Measurements from ENCODE around the gene INCENP. TPM values are rescaled to one million over a fixed set of nuclear protein-coding genes. Genes with fewer than 3 reads are reported as not detected.

Gene INCENP
- polyA plus RNA-seq, 1 of the 3 experiments (the other 2 are of a cell fraction), result 20.1 TPM

DNA sequence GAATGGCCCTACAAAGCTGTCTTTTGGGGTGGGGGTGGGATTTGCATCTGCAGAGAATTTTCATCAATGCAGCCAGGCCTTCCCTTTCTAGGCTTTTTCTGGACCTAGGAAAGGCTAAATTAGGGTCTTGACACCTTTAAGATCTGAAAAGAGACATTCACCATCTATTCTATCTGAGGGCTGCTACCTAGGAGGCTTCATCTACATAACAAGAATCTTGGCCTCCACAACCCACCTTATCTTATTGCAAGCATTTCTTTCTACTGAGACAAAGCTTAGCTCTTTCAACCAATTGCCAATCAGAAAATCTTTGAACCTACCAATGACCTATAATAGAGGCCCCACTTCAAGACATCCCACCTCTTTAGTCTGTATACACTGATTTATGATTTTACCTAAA, 20.7 kb upstream of the INCENP start:
- Histone ChIP-seq H3K79me2 (ENCODE audit: insufficient read depth) (no peaks in the 10 kb centered on the region), H4K20me1 (ENCODE audit: insufficient read depth) (no peaks in the 10 kb centered on the region), H3K27ac (ENCODE audit: low read depth in 2 of 2, low read length in 1 of 2) (no peak overlapping the region), H3K9me3 (no peaks in the 10 kb centered on the region), H2AFZ (ENCODE audit: low read depth) (no peak overlapping the region), H3K9me2 (no peaks in the 10 kb centered on the region), H3K4me2 (no peak overlapping the region), H3F3A (replicated peaks; ENCODE audit: insufficient read depth) (no peaks in the 10 kb centered on the region), H3K4me3 (ENCODE audit: low read depth in 2 of 2, low read length in 1 of 2) (no peak overlapping the region), H3K9ac (no peak overlapping the region), H3K27me3 (ENCODE audit: insufficient read depth) (no peaks in the 10 kb centered on the region), H3K4me1 (ENCODE audit: control insufficient read depth in 1 of 2, insufficient read depth in 2 of 2, low read depth in 1 of 2, low read length in 1 of 2) (0 out of 4 replicates have a peak, but pooled peaks cover 0 to 3% of the 10 kb centered on the region in 2 experiments), H3K36me3 (replicated peaks in 1 of 2; ENCODE audit: control insufficient read depth in 1 of 2, insufficient read depth in 2 of 2, low read length in 1 of 2) (no peaks in the 10 kb centered on the region)
- CTCF ChIA-PET, result interaction anchor here (0.6 to 3.2 kb wide), 6 partner anchors 21 to 354 kb away, joined by 3 to 21 read pairs (median 7); partner anchors contain the start of gene BEST1
- POLR2A ChIA-PET, result no interaction called here
- no peak for TF ChIP-seq NRF1 (IDR thresholded peaks at IDR 0.05; ENCODE audit: low read depth, low read length)
- no peak for TF ChIP-seq RAD21 (IDR thresholded peaks at IDR 0.05; ENCODE audit: low read length)
- TF ChIP-seq, protein P1, sequence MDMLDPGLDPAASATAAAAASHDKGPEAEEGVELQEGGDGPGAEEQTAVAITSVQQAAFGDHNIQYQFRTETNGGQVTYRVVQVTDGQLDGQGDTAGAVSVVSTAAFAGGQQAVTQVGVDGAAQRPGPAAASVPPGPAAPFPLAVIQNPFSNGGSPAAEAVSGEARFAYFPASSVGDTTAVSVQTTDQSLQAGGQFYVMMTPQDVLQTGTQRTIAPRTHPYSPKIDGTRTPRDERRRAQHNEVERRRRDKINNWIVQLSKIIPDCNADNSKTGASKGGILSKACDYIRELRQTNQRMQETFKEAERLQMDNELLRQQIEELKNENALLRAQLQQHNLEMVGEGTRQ (IDR thresholded peaks at IDR 0.05; ENCODE audit: borderline replicate concordance, low read depth, low read length), result no peak
- no peak for DNase-seq

DNA sequence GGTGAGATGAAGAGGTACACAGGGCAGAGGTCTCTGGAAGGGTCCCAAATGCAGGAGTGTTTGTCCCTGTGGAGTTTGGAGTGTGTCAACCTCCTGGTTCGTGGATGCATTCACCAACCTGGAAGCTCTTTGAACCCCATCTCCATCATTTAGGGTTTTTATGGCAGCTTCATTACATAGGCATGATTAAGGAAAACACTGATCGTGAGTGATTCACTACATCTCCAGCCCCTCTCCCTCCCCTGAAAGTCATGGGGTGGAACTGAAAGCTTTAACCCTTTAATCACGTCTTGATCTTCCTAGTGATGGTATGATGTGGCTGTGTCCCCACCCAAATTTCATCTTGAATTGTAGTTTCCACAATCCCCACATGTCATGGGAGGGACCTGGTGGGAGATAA, 19.8 kb upstream of the INCENP start:
- Histone ChIP-seq H3F3A (replicated peaks; ENCODE audit: insufficient read depth) (peaks cover 2% of the 10 kb centered on the region), H3K9me2 (no peaks in the 10 kb centered on the region), H3K4me3 (ENCODE audit: low read depth in 2 of 2, low read length in 1 of 2) (no peak overlapping the region), H4K20me1 (ENCODE audit: insufficient read depth) (no peaks in the 10 kb centered on the region), H3K36me3 (replicated peaks in 1 of 2; ENCODE audit: control insufficient read depth in 1 of 2, insufficient read depth in 2 of 2, low read length in 1 of 2) (no peaks in the 10 kb centered on the region), H3K9me3 (no peaks in the 10 kb centered on the region), H3K4me2 (no peak overlapping the region), H3K79me2 (ENCODE audit: insufficient read depth) (no peaks in the 10 kb centered on the region), H2AFZ (ENCODE audit: low read depth) (no peak overlapping the region), H3K9ac (no peak overlapping the region), H3K27ac (ENCODE audit: low read depth in 2 of 2, low read length in 1 of 2) (no peak overlapping the region), H3K4me1 (ENCODE audit: control insufficient read depth in 1 of 2, insufficient read depth in 2 of 2, low read depth in 1 of 2, low read length in 1 of 2) (peaks cover 0 to 3% of the 10 kb centered on the region in 2 experiments; a peak in 1 of 4 replicates), H3K27me3 (ENCODE audit: insufficient read depth) (no peaks in the 10 kb centered on the region)
- ChIA-PET CTCF (interaction anchor here (1.0 to 3.2 kb wide), 6 partner anchors 22 to 307 kb away, joined by 3 to 21 read pairs (median 7); partner anchors contain the start of gene BEST1), POLR2A (no interaction called here)
- no peak for TF ChIP-seq FOXJ3 (CRISPR knock-in tag; IDR thresholded peaks at IDR 0.05)
- no peak for TF ChIP-seq SIN3A (IDR thresholded peaks at IDR 0.05; ENCODE audit: borderline replicate concordance, low read depth, low read length)
- TF ChIP-seq SMC3 (IDR thresholded peaks at IDR 0.05; ENCODE audit: low read depth, low read length), result no peak
- TF ChIP-seq, protein P2, sequence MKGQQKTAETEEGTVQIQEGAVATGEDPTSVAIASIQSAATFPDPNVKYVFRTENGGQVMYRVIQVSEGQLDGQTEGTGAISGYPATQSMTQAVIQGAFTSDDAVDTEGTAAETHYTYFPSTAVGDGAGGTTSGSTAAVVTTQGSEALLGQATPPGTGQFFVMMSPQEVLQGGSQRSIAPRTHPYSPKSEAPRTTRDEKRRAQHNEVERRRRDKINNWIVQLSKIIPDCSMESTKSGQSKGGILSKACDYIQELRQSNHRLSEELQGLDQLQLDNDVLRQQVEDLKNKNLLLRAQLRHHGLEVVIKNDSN (IDR thresholded peaks at IDR 0.05; ENCODE audit: borderline replicate concordance, low read depth), result no peak
- no peak for TF ChIP-seq EZH2phosphoT487 (IDR thresholded peaks at IDR 0.05; ENCODE audit: borderline replicate concordance, low read depth)
- TF ChIP-seq NRF1 (IDR thresholded peaks at IDR 0.05; ENCODE audit: low read depth, low read length), result no peak
- TF ChIP-seq, protein P3, sequence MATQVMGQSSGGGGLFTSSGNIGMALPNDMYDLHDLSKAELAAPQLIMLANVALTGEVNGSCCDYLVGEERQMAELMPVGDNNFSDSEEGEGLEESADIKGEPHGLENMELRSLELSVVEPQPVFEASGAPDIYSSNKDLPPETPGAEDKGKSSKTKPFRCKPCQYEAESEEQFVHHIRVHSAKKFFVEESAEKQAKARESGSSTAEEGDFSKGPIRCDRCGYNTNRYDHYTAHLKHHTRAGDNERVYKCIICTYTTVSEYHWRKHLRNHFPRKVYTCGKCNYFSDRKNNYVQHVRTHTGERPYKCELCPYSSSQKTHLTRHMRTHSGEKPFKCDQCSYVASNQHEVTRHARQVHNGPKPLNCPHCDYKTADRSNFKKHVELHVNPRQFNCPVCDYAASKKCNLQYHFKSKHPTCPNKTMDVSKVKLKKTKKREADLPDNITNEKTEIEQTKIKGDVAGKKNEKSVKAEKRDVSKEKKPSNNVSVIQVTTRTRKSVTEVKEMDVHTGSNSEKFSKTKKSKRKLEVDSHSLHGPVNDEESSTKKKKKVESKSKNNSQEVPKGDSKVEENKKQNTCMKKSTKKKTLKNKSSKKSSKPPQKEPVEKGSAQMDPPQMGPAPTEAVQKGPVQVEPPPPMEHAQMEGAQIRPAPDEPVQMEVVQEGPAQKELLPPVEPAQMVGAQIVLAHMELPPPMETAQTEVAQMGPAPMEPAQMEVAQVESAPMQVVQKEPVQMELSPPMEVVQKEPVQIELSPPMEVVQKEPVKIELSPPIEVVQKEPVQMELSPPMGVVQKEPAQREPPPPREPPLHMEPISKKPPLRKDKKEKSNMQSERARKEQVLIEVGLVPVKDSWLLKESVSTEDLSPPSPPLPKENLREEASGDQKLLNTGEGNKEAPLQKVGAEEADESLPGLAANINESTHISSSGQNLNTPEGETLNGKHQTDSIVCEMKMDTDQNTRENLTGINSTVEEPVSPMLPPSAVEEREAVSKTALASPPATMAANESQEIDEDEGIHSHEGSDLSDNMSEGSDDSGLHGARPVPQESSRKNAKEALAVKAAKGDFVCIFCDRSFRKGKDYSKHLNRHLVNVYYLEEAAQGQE (IDR thresholded peaks at IDR 0.05; ENCODE audit: low read depth, low read length), result no peak
- no peak for TF ChIP-seq POLR2AphosphoS5 (IDR thresholded peaks at IDR 0.05; ENCODE audit: low read depth, low read length)
- TF ChIP-seq TEAD4 (IDR thresholded peaks at IDR 0.05; ENCODE audit: borderline replicate concordance, insufficient read depth), result no peak
- no peak for TF ChIP-seq RXRA (IDR thresholded peaks at IDR 0.05; ENCODE audit: borderline replicate concordance, low read depth)
- TF ChIP-seq, protein P4, sequence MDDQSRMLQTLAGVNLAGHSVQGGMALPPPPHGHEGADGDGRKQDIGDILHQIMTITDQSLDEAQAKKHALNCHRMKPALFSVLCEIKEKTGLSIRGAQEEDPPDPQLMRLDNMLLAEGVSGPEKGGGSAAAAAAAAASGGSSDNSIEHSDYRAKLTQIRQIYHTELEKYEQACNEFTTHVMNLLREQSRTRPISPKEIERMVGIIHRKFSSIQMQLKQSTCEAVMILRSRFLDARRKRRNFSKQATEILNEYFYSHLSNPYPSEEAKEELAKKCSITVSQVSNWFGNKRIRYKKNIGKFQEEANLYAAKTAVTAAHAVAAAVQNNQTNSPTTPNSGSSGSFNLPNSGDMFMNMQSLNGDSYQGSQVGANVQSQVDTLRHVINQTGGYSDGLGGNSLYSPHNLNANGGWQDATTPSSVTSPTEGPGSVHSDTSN (IDR thresholded peaks at IDR 0.05), result no peak
- no peak for TF ChIP-seq MEF2A (IDR thresholded peaks at IDR 0.05; ENCODE audit: borderline replicate concordance, low read depth)
- TF ChIP-seq RFX5 (IDR thresholded peaks at IDR 0.05; ENCODE audit: low read length), result no peak
- TF ChIP-seq TCF12 (IDR thresholded peaks at IDR 0.05), result no peak
- TF ChIP-seq, protein P5, sequence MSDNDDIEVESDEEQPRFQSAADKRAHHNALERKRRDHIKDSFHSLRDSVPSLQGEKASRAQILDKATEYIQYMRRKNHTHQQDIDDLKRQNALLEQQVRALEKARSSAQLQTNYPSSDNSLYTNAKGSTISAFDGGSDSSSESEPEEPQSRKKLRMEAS (IDR thresholded peaks at IDR 0.05; ENCODE audit: low read depth), result no peak
- WGBS (ENCODE audit: low lambda C conversion rate), result 39% methylated on average over 3 of the region's 3 CpGs
- DNase-seq, result no peak

Data from SK-N-SH (cell line).